Breast epithelium (tissue), 3 donors: ENCODE measurements around the gene ADAMTS17. TPM values are rescaled to one million over a fixed set of nuclear protein-coding genes. Genes with fewer than 3 reads are reported as not detected.

Experiments
- total RNA-seq, 3 donors: library from RNA; depleted of rRNA; stranded (reverse); fragments of >200 nt; gene quantifications; one replicate each; pipeline ENCODE4 v1.1.0, GENCODE V29; 2016

The ADAMTS17 gene
- total RNA-seq, 3 donors from 2014 or later, result 5.1 to 8.0 (median 5.9) TPM

Other genes with a start within 250 kb of the ADAMTS17 start
- 1 to 10 TPM in 1 of 3 donors, under 1 TPM in 1, not detected in 1; under 0.01 to 3.7 TPM for gene CERS3, start 187.0 kb upstream of the ADAMTS17 start, total RNA-seq